Cardiac muscle cell (in vitro differentiated cells and primary cell): ENCODE results near the gene EXOC3. TPM values are rescaled to one million over a fixed set of nuclear protein-coding genes. Genes with fewer than 3 reads are reported as not detected.

Source experiments
- DNase-seq, 2 donors: peaks; one replicate each; pipeline versions ENCODE4 v3.0.0 to v3.0.0-alpha.2; 2010 to 2017; ENCODE audit warnings: low read depth in 1 of 2, low spot score in 1 of 2
- H3K27ac ChIP-seq: fragments of 200-600 bp; sonication (generic); 2 replicates; pipeline ENCODE4 v1.5.1; 2016
- H3K27me3 ChIP-seq: fragments of 200-600 bp; sonication (generic); 2 replicates; pipeline ENCODE4 v1.6.0; 2016; ENCODE audit warnings: control low read depth
- H3K36me3 ChIP-seq: fragments of 200-600 bp; sonication (generic); 2 replicates; pipeline ENCODE4 v1.5.1; 2016; ENCODE audit warnings: control low read depth
- H3K4me1 ChIP-seq: fragments of 200-600 bp; sonication (generic); 2 replicates; pipeline ENCODE4 v1.8.1; 2017; ENCODE audit warnings: low read depth, mild to moderate bottlenecking, mixed run types
- H3K4me3 ChIP-seq: fragments of 200-600 bp; sonication (generic); 2 replicates; pipeline ENCODE4 v1.5.1; 2016; ENCODE audit warnings: mild to moderate bottlenecking
- H3K9me3 ChIP-seq: fragments of 200-600 bp; sonication (generic); 2 replicates; pipeline ENCODE4 v1.5.1; 2017; ENCODE audit warnings: low read depth, mild to moderate bottlenecking, control low read depth
- CTCF ChIP-seq: IDR thresholded peaks from 2 replicates; pipeline ENCODE4 v1.5.1; 2012; ENCODE audit warnings: low read depth, mild to moderate bottlenecking, low read length
- polyA plus RNA-seq: library from polyadenylated mRNA; unstranded; fragments of >200 nt; fragmentation: Nextera tagmentation; extraction: Ambion mirVana; gene quantifications from 2 replicates; pipeline ENCODE4 v1.2.1, GENCODE V29; 2016
- total RNA-seq: library from RNA; depleted of rRNA; stranded (reverse); fragments of >200 nt; gene quantifications from 2 replicates; pipeline ENCODE4 v1.2.3, GENCODE V29; 2016

EXOC3 gene
- total and polyA plus RNA-seq, 2 experiments from 2014 or later = 34.8 to 56.4 TPM

DNA sequence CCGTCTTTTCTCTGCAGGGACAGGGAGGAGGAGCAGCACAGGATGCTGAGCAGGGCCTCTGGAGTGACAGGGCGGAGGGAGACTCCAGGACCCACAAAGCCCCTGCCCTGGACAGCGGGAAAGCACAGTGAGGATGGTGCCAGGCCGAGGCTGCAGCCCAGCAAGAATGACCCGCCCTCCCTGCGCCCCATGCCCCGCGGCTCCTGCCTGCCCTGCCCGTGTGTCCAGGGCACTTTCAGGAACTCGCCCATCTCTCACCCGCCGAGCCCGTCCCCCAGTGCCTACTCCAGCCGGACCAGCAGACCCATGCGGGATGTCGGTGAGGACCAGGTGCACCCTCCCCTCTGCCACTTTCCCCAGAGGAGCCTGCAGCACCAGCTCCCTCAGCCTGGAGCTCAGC is 9.1 kb upstream of the EXOC3 start:
- H3K36me3 ChIP-seq = no peaks in the 10 kb centered on the region
- H3K27me3 ChIP-seq = no peaks in the 10 kb centered on the region
- DNase-seq = no peak
- TF ChIP-seq CTCF = no peak
- H3K4me3 ChIP-seq = no peak overlapping the region
- no peaks in the 10 kb centered on the region for H3K9me3 ChIP-seq
- peaks cover 20% of the 10 kb centered on the region for H3K4me1 ChIP-seq
- H3K27ac ChIP-seq = no peak overlapping the region

DNA sequence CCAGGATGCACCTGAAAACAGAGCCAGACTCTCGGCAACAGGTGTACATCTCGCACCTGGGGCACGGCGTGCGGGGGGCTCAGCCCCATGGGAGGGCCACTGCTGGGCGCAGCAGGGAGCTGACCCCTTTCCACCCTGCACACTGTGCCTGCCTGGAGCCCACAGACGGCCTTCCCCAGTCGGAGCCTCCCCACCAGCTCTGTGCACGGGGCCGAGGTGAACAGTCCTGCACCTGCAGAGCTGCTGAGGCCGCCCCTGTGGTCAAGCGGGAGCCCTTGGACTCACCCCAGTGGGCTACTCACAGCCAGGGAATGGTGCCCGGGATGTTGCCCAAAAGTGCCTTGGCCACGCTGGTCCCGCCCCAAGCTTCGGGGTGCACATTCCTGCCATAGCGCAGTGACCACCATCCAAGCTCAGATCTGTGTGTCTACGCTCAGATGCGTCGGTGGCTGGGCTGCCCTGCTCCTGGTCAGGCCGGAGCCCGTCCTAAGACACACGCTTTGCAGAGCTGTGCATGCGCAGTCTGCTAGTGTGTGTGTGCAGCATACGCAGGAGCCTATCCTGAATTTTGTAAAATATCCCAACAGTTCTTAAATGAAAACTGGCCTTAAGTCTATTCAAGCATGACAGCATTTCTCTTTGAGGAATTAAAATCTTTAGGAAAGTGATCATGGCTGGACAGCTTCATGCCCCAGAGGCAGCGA is 8.4 kb upstream of the EXOC3 start:
- no peak overlapping the region for H3K27ac ChIP-seq

DNA sequence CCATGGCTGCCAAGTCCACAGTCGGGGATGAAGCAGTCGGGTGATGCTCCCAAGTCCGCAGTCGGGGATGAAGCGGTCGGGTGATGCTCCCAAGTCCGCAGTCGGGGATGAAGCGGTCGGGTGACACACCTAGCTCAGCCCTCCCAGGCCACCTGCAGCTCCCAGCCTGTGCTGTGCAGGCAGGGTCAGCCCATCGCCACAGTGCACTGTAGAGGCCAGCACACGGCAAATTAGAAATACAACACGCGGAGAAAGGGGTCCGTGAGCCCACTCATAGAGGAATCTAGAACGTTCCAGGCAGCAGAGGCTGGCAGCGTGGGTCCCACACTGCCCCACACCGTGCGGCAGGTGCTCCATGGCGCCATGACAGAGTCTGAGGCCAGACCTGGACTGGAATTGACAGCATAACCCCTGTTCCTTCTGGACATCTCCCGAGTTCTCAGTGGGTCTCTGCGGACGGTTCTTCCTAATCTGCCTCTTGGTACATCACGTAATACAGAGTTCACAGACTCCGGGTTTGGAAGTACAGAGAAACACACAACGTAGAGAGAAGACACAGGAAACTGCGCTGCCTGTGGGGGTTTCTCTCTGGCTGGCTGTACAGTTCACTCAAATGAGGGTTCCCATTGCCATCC is 7.7 kb upstream of the EXOC3 start:
- Histone ChIP-seq H3K27ac (no peak overlapping the region), H3K4me3 (no peak overlapping the region), H3K27me3 (no peaks in the 10 kb centered on the region), H3K9me3 (no peaks in the 10 kb centered on the region), H3K36me3 (no peaks in the 10 kb centered on the region), H3K4me1 (peaks cover 20% of the 10 kb centered on the region)
- no peak for TF ChIP-seq CTCF
- no peak for DNase-seq

More for the DNA sequence above, 8.4 kb upstream of the EXOC3 start:
- Histone ChIP-seq H3K4me3 (no peak overlapping the region), H3K27me3 (no peaks in the 10 kb centered on the region), H3K36me3 (no peaks in the 10 kb centered on the region), H3K9me3 (no peaks in the 10 kb centered on the region), H3K4me1 (peaks cover 20% of the 10 kb centered on the region)
- DNase-seq = no peak
- TF ChIP-seq CTCF = no peak

- H3K4me1 ChIP-seq = peaks cover 15% of the 10 kb centered on the region
- H3K4me3 ChIP-seq = no peak overlapping the region
- no peaks in the 10 kb centered on the region for H3K36me3 ChIP-seq
- no peaks in the 10 kb centered on the region for H3K9me3 ChIP-seq
- H3K27ac ChIP-seq = no peak overlapping the region
- DNase-seq = peak; percentile 21 to 25
- peak; percentile 33 for TF ChIP-seq CTCF
- H3K27me3 ChIP-seq = no peaks in the 10 kb centered on the region
These were observed 6.9 kb upstream of the EXOC3 start for GRCh38 chr5:435961-436640.

DNA sequence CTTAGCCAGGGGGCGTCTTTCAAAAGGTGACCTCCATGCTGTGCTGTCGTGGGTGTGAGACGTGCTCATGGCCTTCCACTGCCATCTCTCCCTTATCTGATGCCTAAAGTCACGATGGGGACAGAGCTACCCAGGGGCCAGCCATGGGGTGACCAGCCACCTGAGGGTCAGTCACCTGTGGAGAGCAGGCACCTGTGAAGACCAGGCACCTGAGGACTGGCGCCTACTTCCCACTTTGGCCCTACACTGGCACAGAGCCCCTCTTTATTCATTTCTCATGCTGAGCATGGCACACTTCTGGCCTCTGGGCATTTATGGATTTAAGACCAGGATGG is 6.4 kb upstream of the EXOC3 start:
- TF ChIP-seq CTCF = no peak
- H3K4me1 ChIP-seq = peaks cover 15% of the 10 kb centered on the region
- H3K27me3 ChIP-seq = no peaks in the 10 kb centered on the region
- H3K27ac ChIP-seq = peak overlapping the region; percentile 77
- H3K36me3 ChIP-seq = no peaks in the 10 kb centered on the region
- H3K9me3 ChIP-seq = no peaks in the 10 kb centered on the region
- DNase-seq = no peak
- no peak overlapping the region for H3K4me3 ChIP-seq
